IMR-90 (cell line): ENCODE data around the gene TMEM14A. TPM values are rescaled to one million over a fixed set of nuclear protein-coding genes. Genes with fewer than 3 reads are reported as not detected.
A peak's percentile ranks its signal among the peaks of the same experiment; 100 is the strongest.

Experiments used
- ATAC-seq: fragments of 200-7000 bp; cut with Tn5 transposase; 2 replicates; pipeline ENCODE4 v1.9.1; 2020; ENCODE audit warnings: low read depth, mild to moderate bottlenecking, moderate library complexity
- BruUV-seq: library from RNA; stranded (reverse); fragments of 400-500 nt; replicated peaks from 2 replicates; lab custom pipeline; 2021; lab: Mats Ljungman, UMichigan
- CTCF ChIA-PET: fragments of 300-600 bp; formaldehyde crosslinking; extraction: SDS; loops from one replicate; lab custom pipeline; 2021; ENCODE audit warnings: antibody characterized with exemption; lab: Yijun Ruan, JAX
- POLR2A ChIA-PET: fragments of 300-600 bp; sonication (Branson Sonifier 250); formaldehyde crosslinking; loops from one replicate; lab custom pipeline; 2022; ENCODE audit warnings: antibody characterized with exemption; ENCODE audit not compliant: unreplicated experiment; lab: Charles Lee
- DNase-seq: peaks from one replicate; pipeline ENCODE4 v3.0.0; 2013
- H2AFZ ChIP-seq: replicated peaks from 2 replicates; pipeline ENCODE3; 2013; ENCODE audit warnings: low read length, mild to moderate bottlenecking; ENCODE audit not compliant: poor library complexity
- H2AK5ac ChIP-seq: 2 replicates; pipeline ENCODE4 v1.6.1; 2013; ENCODE audit warnings: low read depth, low read length, inconsistent platforms
- H2AK9ac ChIP-seq: replicated peaks from 2 replicates; pipeline ENCODE3; 2013; ENCODE audit warnings: mild to moderate bottlenecking, low read depth, low read length, moderate library complexity; ENCODE audit not compliant: poor library complexity
- H2BK120ac ChIP-seq: 2 replicates; pipeline ENCODE4 v1.6.1; 2013; ENCODE audit warnings: low read depth, low read length, inconsistent platforms
- H2BK15ac ChIP-seq: 3 replicates; pipeline ENCODE4 v1.6.1; 2013; ENCODE audit warnings: low read depth, low read length, inconsistent platforms
- H2BK20ac ChIP-seq: 2 replicates; pipeline ENCODE4 v1.6.1; 2013; ENCODE audit warnings: low read depth, mild to moderate bottlenecking, inconsistent platforms, low read length, moderate library complexity
- H2BK5ac ChIP-seq: 2 replicates; pipeline ENCODE4 v1.6.1; 2013; ENCODE audit warnings: mild to moderate bottlenecking, low read depth, low read length, inconsistent platforms; ENCODE audit not compliant: poor library complexity, severe bottlenecking
- H3K14ac ChIP-seq: replicated peaks from 2 replicates; pipeline ENCODE4 v1.6.1; 2013; ENCODE audit warnings: low read depth, low read length, inconsistent platforms
- H3K18ac ChIP-seq: 2 replicates; pipeline ENCODE4 v1.6.1; 2013; ENCODE audit warnings: low read depth, low read length, control low read depth
- H3K23ac ChIP-seq: 2 replicates; pipeline ENCODE4 v1.6.1; 2013; ENCODE audit warnings: low read depth, low read length, inconsistent platforms
- H3K27ac ChIP-seq: 2 replicates; pipeline ENCODE4 v1.5.1; 2013; ENCODE audit warnings: mild to moderate bottlenecking, control low read depth, low read length; ENCODE audit not compliant: insufficient read depth
- H3K27me3 ChIP-seq: 2 replicates; pipeline ENCODE4 v1.6.1; 2013; ENCODE audit warnings: low read length; ENCODE audit not compliant: control insufficient read depth, insufficient read depth
- H3K36me3 ChIP-seq: 2 replicates; pipeline ENCODE4 v1.6.1; 2013; ENCODE audit warnings: low read length, mixed read lengths; ENCODE audit not compliant: control insufficient read depth, insufficient read depth
- H3K4ac ChIP-seq: 2 replicates; pipeline ENCODE4 v1.6.1; 2013; ENCODE audit warnings: low read depth, low read length, inconsistent platforms
- H3K4me1 ChIP-seq: 2 replicates; pipeline ENCODE4 v1.6.1; 2013; ENCODE audit warnings: low read length, mixed read lengths; ENCODE audit not compliant: control insufficient read depth, insufficient read depth
- H3K4me2 ChIP-seq: 2 replicates; pipeline ENCODE4 v1.6.1; 2013; ENCODE audit warnings: low read depth, mild to moderate bottlenecking, control low read depth, low read length, moderate library complexity
- H3K4me3 ChIP-seq: 2 replicates; pipeline ENCODE4 v1.5.1; 2013; ENCODE audit warnings: low read depth, mild to moderate bottlenecking, control low read depth, low read length, moderate library complexity; ENCODE audit not compliant: insufficient read depth
- H3K56ac ChIP-seq: 2 replicates; pipeline ENCODE4 v1.6.1; 2013; ENCODE audit warnings: low read length, inconsistent platforms; ENCODE audit not compliant: insufficient read depth; ENCODE audit errors: extremely low read depth
- H3K79me1 ChIP-seq, 2 experiments: 2 replicates each; pipeline ENCODE4 v1.6.1; 2013; ENCODE audit warnings: low read length in 2 of 2, inconsistent platforms in 1 of 2, low read depth in 1 of 2
- H3K9ac ChIP-seq: 2 replicates; pipeline ENCODE4 v1.6.1; 2013; ENCODE audit warnings: low read depth, low read length, control low read depth
- H3K9me1 ChIP-seq: 2 replicates; pipeline ENCODE4 v1.6.1; 2013; ENCODE audit warnings: low read length, inconsistent platforms; ENCODE audit not compliant: insufficient read depth
- H3K9me3 ChIP-seq: 2 replicates; pipeline ENCODE4 v1.6.1; 2013; ENCODE audit warnings: low read length; ENCODE audit not compliant: control insufficient read depth, insufficient read depth
- H4K20me1 ChIP-seq: 2 replicates; pipeline ENCODE4 v1.6.1; 2013; ENCODE audit warnings: low read length, inconsistent platforms; ENCODE audit not compliant: insufficient read depth
- H4K5ac ChIP-seq: 2 replicates; pipeline ENCODE4 v1.6.1; 2013; ENCODE audit warnings: mild to moderate bottlenecking, low read depth, low read length, control low read depth
- H4K8ac ChIP-seq, 2 experiments: 2 replicates each; pipeline ENCODE4 v1.6.1; 2013; ENCODE audit warnings: low read depth in 2 of 2, low read length in 2 of 2, control low read depth in 1 of 2, inconsistent platforms in 1 of 2
- H4K91ac ChIP-seq: 2 replicates; pipeline ENCODE4 v1.6.1; 2013; ENCODE audit warnings: low read depth, low read length, inconsistent platforms; ENCODE audit not compliant: insufficient read depth
- CEBPB ChIP-seq: IDR thresholded peaks from 2 replicates; pipeline ENCODE4 v1.6.1; 2012; ENCODE audit warnings: low read depth, low read length, improper control_type of control experiment
- CTCF ChIP-seq: conservative IDR thresholded peaks from 2 replicates; pipeline ENCODE4 v1.5.1; 2012; ENCODE audit warnings: mild to moderate bottlenecking, low read depth, low read length, improper control_type of control experiment
- MAFK ChIP-seq: IDR thresholded peaks from 2 replicates; pipeline ENCODE4 v1.6.1; 2012; ENCODE audit warnings: low read depth, low read length, improper control_type of control experiment
- NFE2L2 ChIP-seq: fragments of 150-350 bp; IDR thresholded peaks from 2 replicates; pipeline ENCODE4 v1.6.1; 2016; ENCODE audit warnings: low read depth, mild to moderate bottlenecking, low read length
- RAD21 ChIP-seq: IDR thresholded peaks from 2 replicates; pipeline ENCODE4 v1.6.1; 2012; ENCODE audit warnings: low read length, improper control_type of control experiment
- WGBS, 2 experiments: methylation state at CpG; one replicate each; pipeline versions ENCODE4 v1.1.5 to v1.1.7; 2013; ENCODE audit warnings: missing lambda C conversion rate in 2 of 2; ENCODE audit not compliant: insufficient read length in 1 of 2; ENCODE audit errors: extremely low coverage in 2 of 2; 5-methylcytosine and 5-hydroxymethylcytosine counted together
- dilution Hi-C: fragments of 300-500 bp; cut with HindIII; formaldehyde crosslinking; loops from one replicate; pipeline ENCODE4 v1.14.3; 2018; ENCODE audit warnings: low sequenced_read_pairs; ENCODE audit not compliant: unreplicated experiment
- in situ Hi-C: fragments of 300-500 bp; cut with MboI; formaldehyde crosslinking; loops from 3 replicates; pipeline ENCODE4 v1.14.3; 2019; ENCODE audit warnings: low sequenced_read_pairs, inconsistent platforms, mixed read lengths
- intact Hi-C: fragments of 100-400 bp; cut with micrococcal nuclease; formaldehyde crosslinking; loops from 2 replicates; pipeline ENCODE4 v1.10.0; 2022
- polyA plus RNA-seq, 3 experiments: library from polyadenylated mRNA; depleted of rRNA; stranded (reverse); fragments of >200 nt; gene quantifications; 2 replicates each; pipeline ENCODE4 v1.2.3, GENCODE V29; 2012; ENCODE audit warnings: low replicate concordance in 1 of 3
- total RNA-seq: library from RNA; depleted of rRNA; stranded (reverse); fragments of >200 nt; gene quantifications from 2 replicates; pipeline ENCODE4 v1.2.3, GENCODE V29; 2012

Gene TMEM14A
- total and polyA plus RNA-seq, 2 of the 4 experiments (the other 2 are of a cell fraction): 18.5 to 25.1 TPM

GRCh38 chr6:52689857-52690256 lies 18.9 kb downstream of the TMEM14A start:
- POLR2A ChIA-PET: no interaction called here
- intact Hi-C loops: no loop called here
- no TSS peak for BruUV-seq

More at GRCh38 chr6:52689857-52690256, 18.9 kb downstream of the TMEM14A start:
- H3K9me3 ChIP-seq: peaks cover 4% of the 10 kb centered on the region
- no peak overlapping the region for H2AFZ ChIP-seq
- H2BK120ac ChIP-seq: no peak overlapping the region
- TF ChIP-seq MAFK: no peak
- peak; percentile 47 for TF ChIP-seq CEBPB
- no peak for TF ChIP-seq CTCF
- no peak for TF ChIP-seq NFE2L2
- TF ChIP-seq RAD21: no peak
- no peak overlapping the region for H3K4ac ChIP-seq
- no peak overlapping the region for H2BK20ac ChIP-seq
- no peaks in the 10 kb centered on the region for H3K79me1 ChIP-seq
- H3K27me3 ChIP-seq: no peaks in the 10 kb centered on the region
- H3K9me1 ChIP-seq: no peaks in the 10 kb centered on the region
- H3K36me3 ChIP-seq: no peaks in the 10 kb centered on the region
- no peak overlapping the region for H4K91ac ChIP-seq
- H2BK15ac ChIP-seq: no peak overlapping the region
- H3K27ac ChIP-seq: no peak overlapping the region
- no peak overlapping the region for H4K5ac ChIP-seq
- no peaks in the 10 kb centered on the region for H4K20me1 ChIP-seq
- ATAC-seq (no peak), DNase-seq (no peak)
- no peak overlapping the region for H3K56ac ChIP-seq
- WGBS, 2 experiments: no CpG with 5 or more reads among the region's 3 CpGs
- no peak overlapping the region for H2AK5ac ChIP-seq
- H3K18ac ChIP-seq: no peak overlapping the region
- H2BK5ac ChIP-seq: no peak overlapping the region
- H3K4me3 ChIP-seq: no peak overlapping the region
- no peak overlapping the region for H3K14ac ChIP-seq
- dilution Hi-C loops (no loop called here), in situ Hi-C loops (no loop called here)
- no peak overlapping the region for H4K8ac ChIP-seq
- no peak overlapping the region for H3K23ac ChIP-seq
- H3K4me2 ChIP-seq: no peak overlapping the region
- no peak overlapping the region for H2AK9ac ChIP-seq
- no peak overlapping the region for H3K9ac ChIP-seq
- H3K4me1 ChIP-seq: peaks cover 2% of the 10 kb centered on the region; the same call in 1 of the 2 replicates
- CTCF ChIA-PET: no interaction called here
